Measurements from ENCODE around the gene FGFR4. TPM values are rescaled to one million over a fixed set of nuclear protein-coding genes. Genes with fewer than 3 reads are reported as not detected.

The FGFR4 gene
- total and polyA plus RNA-seq, 2 donors (not counting 1 experiment from before 2014, with no cell fraction given), result 1.2 to 2.7 TPM

- ChIA-PET CTCF (interaction anchor here (1.0 to 1.8 kb wide), 3 partner anchors 21 to 183 kb away, joined by 3 to 6 read pairs (median 3); no protein-coding TSS in a partner anchor), POLR2A (no interaction called here)
- Histone ChIP-seq H3K9ac (ENCODE audit: low read length) (peak overlapping the region; percentile 79), H4K20me1 (ENCODE audit: control insufficient read depth, insufficient read depth, low read length, poor library complexity, severe bottlenecking) (peaks cover 21% of the 10 kb centered on the region), H3K27ac (ENCODE audit: low read length in 2 of 2) (peak overlapping the region; percentile 27 to 76), H3K9me3 (ENCODE audit: control extremely low read depth in 1 of 3, control insufficient read depth in 2 of 3, insufficient read depth in 1 of 3, low read length in 2 of 3) (peaks cover 0 to 2% (median 0%) of the 10 kb centered on the region in 3 donors), H3K4me2 (replicated peaks; ENCODE audit: low read depth, low read length, poor library complexity, severe bottlenecking) (peak overlapping the region; percentile 96), H3K4me1 (ENCODE audit: control insufficient read depth in 2 of 2, insufficient read depth in 2 of 2, low read length in 2 of 2) (peaks cover 33 to 36% of the 10 kb centered on the region in 2 donors), H2AFZ (ENCODE audit: insufficient read depth, low read depth, low read length, poor library complexity, severe bottlenecking) (peak overlapping the region; percentile 88), H3K4me3 (ENCODE audit: control extremely low read depth in 1 of 5, extremely low read depth in 1 of 5, insufficient read depth in 1 of 5, low read depth in 2 of 5, low read length in 4 of 5) (peak overlapping the region; percentile 65 to 80 (median 74)), H3K79me2 (ENCODE audit: control insufficient read depth, insufficient read depth, low read length) (peaks cover 29% of the 10 kb centered on the region), H3K27me3 (replicated peaks in 1 of 4; ENCODE audit: control extremely low read depth in 1 of 4, control insufficient read depth in 3 of 4, insufficient read depth in 4 of 4, low read length in 3 of 4) (no peaks in the 10 kb centered on the region), H3K36me3 (replicated peaks in 1 of 2; ENCODE audit: control extremely low read depth in 1 of 2, control insufficient read depth in 1 of 2, extremely low read depth in 1 of 2, insufficient read depth in 2 of 2, low read length in 1 of 2) (peaks cover 0 to 25% of the 10 kb centered on the region in 2 experiments)
- WGBS (ENCODE audit: insufficient coverage), result 32% methylated on average over 11 of the region's 13 CpGs
- Mint-ChIP-seq H3K9me3 (ENCODE audit: insufficient read depth) (no peaks in the 10 kb centered on the region), H3K4me1 (peaks cover 36% of the 10 kb centered on the region), H3K4me3 (peak overlapping the region; percentile 86), H3K27me3 (no peaks in the 10 kb centered on the region), H3K27ac (peak overlapping the region; percentile 93)
- ATAC-seq (ENCODE audit: low read depth), result no peak
- TF ChIP-seq CTCF (IDR thresholded peaks at IDR 0.05) (no peak), EZH2 (IDR thresholded peaks at IDR 0.05; ENCODE audit: borderline replicate concordance, insufficient read depth, low read depth, low read length, poor library complexity, severe bottlenecking) (no peak)
- no peak for DNase-seq
- intact Hi-C loops (cut with micrococcal nuclease), result no loop called here
These were observed 48.0 kb downstream of the FGFR4 start for GRCh38 chr5:177134697-177135225.

- H3K79me2 ChIP-seq (ENCODE audit: control insufficient read depth, insufficient read depth, low read length), result peaks cover 84% of the 10 kb centered on the region
- H3K27me3 Mint-ChIP-seq, result no peaks in the 10 kb centered on the region
- no peak overlapping the region for H3K4me2 ChIP-seq (replicated peaks; ENCODE audit: low read depth, low read length, poor library complexity, severe bottlenecking)
- H3K27me3 ChIP-seq (replicated peaks in 1 of 4; ENCODE audit: control extremely low read depth in 1 of 4, control insufficient read depth in 3 of 4, insufficient read depth in 4 of 4, low read length in 3 of 4), result no peaks in the 10 kb centered on the region
- POLR2A ChIA-PET, result interaction anchor here (0.7 kb wide), 1 partner anchor 406 kb away, joined by 3 read pairs; no protein-coding TSS in a partner anchor
- no peak overlapping the region for H3K4me3 ChIP-seq (ENCODE audit: control extremely low read depth in 1 of 5, extremely low read depth in 1 of 5, insufficient read depth in 1 of 5, low read depth in 2 of 5, low read length in 4 of 5)
- H3K9me3 ChIP-seq (ENCODE audit: control extremely low read depth in 1 of 3, control insufficient read depth in 2 of 3, insufficient read depth in 1 of 3, low read length in 2 of 3), result no peaks in the 10 kb centered on the region
- H3K9me3 Mint-ChIP-seq (ENCODE audit: insufficient read depth), result no peaks in the 10 kb centered on the region
- no peak overlapping the region for H3K9ac ChIP-seq (ENCODE audit: low read length)
- H2AFZ ChIP-seq (ENCODE audit: insufficient read depth, low read depth, low read length, poor library complexity, severe bottlenecking), result no peak overlapping the region
- peaks cover 33 to 36% of the 10 kb centered on the region in 2 donors for H3K4me1 ChIP-seq (ENCODE audit: control insufficient read depth in 2 of 2, insufficient read depth in 2 of 2, low read length in 2 of 2)
- CTCF ChIA-PET, result interaction anchor here (1.2 kb wide), 1 partner anchor 26 kb away, joined by 3 read pairs; no protein-coding TSS in a partner anchor
- H4K20me1 ChIP-seq (ENCODE audit: control insufficient read depth, insufficient read depth, low read length, poor library complexity, severe bottlenecking), result peaks cover 53% of the 10 kb centered on the region
- no peak for TF ChIP-seq EZH2 (IDR thresholded peaks at IDR 0.05; ENCODE audit: borderline replicate concordance, insufficient read depth, low read depth, low read length, poor library complexity, severe bottlenecking)
- no peak for TF ChIP-seq CTCF (IDR thresholded peaks at IDR 0.05)
- H3K4me3 Mint-ChIP-seq, result peak overlapping the region; percentile 27
- DNase-seq (no peak), ATAC-seq (ENCODE audit: low read depth) (no peak)
- H3K27ac Mint-ChIP-seq, result no peak overlapping the region
- WGBS (ENCODE audit: insufficient coverage), result 90% methylated on average over 2 of the region's 2 CpGs
- H3K36me3 ChIP-seq (replicated peaks in 1 of 2; ENCODE audit: control extremely low read depth in 1 of 2, control insufficient read depth in 1 of 2, extremely low read depth in 1 of 2, insufficient read depth in 2 of 2, low read length in 1 of 2), result peaks cover 15 to 46% of the 10 kb centered on the region in 2 experiments
- H3K27ac ChIP-seq (ENCODE audit: low read length in 2 of 2), result peak overlapping the region in 1 of 2 donors; percentile 26
- intact Hi-C loops (cut with micrococcal nuclease), result no loop called here
- peaks cover 42% of the 10 kb centered on the region for H3K4me1 Mint-ChIP-seq
These were observed 53.6 kb downstream of the FGFR4 start for GRCh38 chr5:177140312-177140711.

Measured in B cell (primary cell).